WTC11 (cell line): Measurements from ENCODE around the gene TSC1. TPM values are rescaled to one million over a fixed set of nuclear protein-coding genes. Genes with fewer than 3 reads are reported as not detected.

Experiments
- ATAC-seq: fragments of 200-7000 bp; cut with Tn5 transposase; 2 replicates; pipeline ENCODE4 v1.10.0; 2021; ENCODE audit warnings: mild to moderate bottlenecking, moderate library complexity
- CTCF ChIA-PET: fragments of 300-600 bp; sonication (Branson Sonifier 250); formaldehyde crosslinking; loops from one replicate; lab custom pipeline; 2021; ENCODE audit warnings: antibody characterized with exemption; lab: Charles Lee
- POLR2A ChIA-PET: fragments of 350-600 bp; sonication (Branson Sonifier 250); formaldehyde crosslinking; loops from one replicate; lab custom pipeline; 2021; ENCODE audit warnings: antibody characterized with exemption; lab: Charles Lee
- DNase-seq: peaks from one replicate; pipeline ENCODE4 v3.0.0; 2021; ENCODE audit warnings: low spot score
- H3K27ac Mint-ChIP-seq: 2 replicates; pipeline ENCODE4 v1.8.0; 2021; ENCODE audit warnings: mixed read lengths
- H3K27me3 Mint-ChIP-seq: 2 replicates; pipeline ENCODE4 v1.8.0; 2021; ENCODE audit warnings: low read depth, mild to moderate bottlenecking, moderate library complexity, mixed read lengths
- H3K36me3 Mint-ChIP-seq: 2 replicates; pipeline ENCODE4 v1.8.0; 2021; ENCODE audit warnings: mixed read lengths
- H3K4me1 Mint-ChIP-seq: 2 replicates; pipeline ENCODE4 v1.8.0; 2022; ENCODE audit warnings: mixed read lengths
- H3K4me3 Mint-ChIP-seq: 2 replicates; pipeline ENCODE4 v1.8.0; 2021; ENCODE audit warnings: mild to moderate bottlenecking, moderate library complexity, mixed read lengths
- H3K9me3 Mint-ChIP-seq: 2 replicates; pipeline ENCODE4 v1.8.0; 2021; ENCODE audit warnings: mixed read lengths
- ATF6 ChIP-seq: sonication (generic); formaldehyde crosslinking; IDR thresholded peaks from 2 replicates; pipeline ENCODE4 v1.8.1; 2023; ENCODE audit warnings: mild to moderate bottlenecking, missing genetic modification reagents
- CREB1 ChIP-seq: sonication (generic); formaldehyde crosslinking; IDR thresholded peaks from 2 replicates; pipeline ENCODE4 v1.8.0; 2023; ENCODE audit warnings: mild to moderate bottlenecking, missing genetic modification reagents
- EMX1 ChIP-seq: fragments of 250-450 bp; sonication (Bioruptor Pico); IDR thresholded peaks from 2 replicates; pipeline ENCODE4 v1.8.0; 2021; ENCODE audit warnings: mild to moderate bottlenecking
- ESRRA ChIP-seq: sonication (generic); formaldehyde crosslinking; IDR thresholded peaks from 2 replicates; pipeline ENCODE4 v1.8.1; 2022; ENCODE audit warnings: mild to moderate bottlenecking, missing genetic modification reagents, borderline replicate concordance
- FOXK1 ChIP-seq: sonication (generic); formaldehyde crosslinking; IDR thresholded peaks from 2 replicates; pipeline ENCODE4 v1.8.0; 2022; ENCODE audit warnings: mild to moderate bottlenecking, moderate library complexity, missing genetic modification reagents
- GTF2I ChIP-seq: fragments of 250-450 bp; sonication (Bioruptor Pico); conservative IDR thresholded peaks from 2 replicates; pipeline ENCODE4 v1.4.0; 2021; ENCODE audit warnings: mild to moderate bottlenecking
- IRF1 ChIP-seq: sonication (generic); formaldehyde crosslinking; IDR thresholded peaks from 2 replicates; pipeline ENCODE4 v1.8.0; 2023; ENCODE audit warnings: missing genetic modification reagents
- IRF2 ChIP-seq: sonication (generic); formaldehyde crosslinking; IDR thresholded peaks from 2 replicates; pipeline ENCODE4 v1.8.0; 2022; ENCODE audit warnings: low read depth, missing genetic modification reagents, borderline replicate concordance
- MLX ChIP-seq: sonication (generic); formaldehyde crosslinking; IDR thresholded peaks from 2 replicates; pipeline ENCODE4 v1.8.1; 2023; ENCODE audit warnings: mild to moderate bottlenecking, missing genetic modification reagents, moderate library complexity
- NFE2L1 ChIP-seq: sonication (generic); formaldehyde crosslinking; IDR thresholded peaks from 2 replicates; pipeline ENCODE4 v1.8.1; 2023; ENCODE audit warnings: missing genetic modification reagents
- NR1H2 ChIP-seq: sonication (generic); formaldehyde crosslinking; IDR thresholded peaks from 2 replicates; pipeline ENCODE4 v1.9.0; 2021; ENCODE audit warnings: mild to moderate bottlenecking, moderate library complexity, missing genetic modification reagents
- TCF7 ChIP-seq: sonication (generic); formaldehyde crosslinking; IDR thresholded peaks from 2 replicates; pipeline ENCODE4 v1.8.0; 2022; ENCODE audit warnings: mild to moderate bottlenecking, low read depth, missing genetic modification reagents, moderate library complexity
- ZBTB21 ChIP-seq: sonication (generic); formaldehyde crosslinking; IDR thresholded peaks from 2 replicates; pipeline ENCODE4 v1.8.1; 2023; ENCODE audit warnings: mild to moderate bottlenecking, missing genetic modification reagents, borderline replicate concordance
- ZNF219 ChIP-seq: sonication (generic); formaldehyde crosslinking; IDR thresholded peaks from 2 replicates; pipeline ENCODE4 v1.8.0; 2023; ENCODE audit warnings: missing genetic modification reagents, mild to moderate bottlenecking, borderline replicate concordance
- ZNF232 ChIP-seq: sonication (generic); formaldehyde crosslinking; IDR thresholded peaks from 2 replicates; pipeline ENCODE4 v1.8.0; 2022; ENCODE audit warnings: mild to moderate bottlenecking, missing genetic modification reagents
- ZNF263 ChIP-seq: sonication (generic); formaldehyde crosslinking; IDR thresholded peaks from 2 replicates; pipeline ENCODE4 v1.8.1; 2022; ENCODE audit warnings: low read depth, mild to moderate bottlenecking, moderate library complexity, missing genetic modification reagents
- ZNF396 ChIP-seq: fragments of 250-450 bp; sonication (Bioruptor Pico); IDR thresholded peaks from 2 replicates; pipeline ENCODE4 v1.8.0; 2021; ENCODE audit warnings: mild to moderate bottlenecking, moderate library complexity, borderline replicate concordance
- ZNF425 ChIP-seq: fragments of 250-450 bp; sonication (Bioruptor Pico); conservative IDR thresholded peaks from 2 replicates; pipeline ENCODE4 v1.9.0; 2021; ENCODE audit warnings: mild to moderate bottlenecking
- total RNA-seq: library from RNA; stranded (reverse); gene quantifications from 3 replicates; pipeline ENCODE4 v1.2.3, GENCODE V29; 2021

TSC1 gene
- total RNA-seq, 1 experiment from 2014 or later = 52.9 TPM

GRCh38 chr9:132989414-132989996, 45.1 kb upstream of the TSC1 start (continued):
- no peak for TF ChIP-seq ZNF425 (CRISPR knock-in tag)
- TF ChIP-seq ATF6 (CRISPR knock-in tag) = no peak

- CTCF ChIA-PET = interaction anchor here (0.8 to 1.2 kb wide), 3 partner anchors 10 to 199 kb away, joined by 3 to 5 read pairs (median 3); no protein-coding TSS in a partner anchor
- Mint-ChIP-seq H3K27ac (no peak overlapping the region), H3K36me3 (no peaks in the 10 kb centered on the region), H3K4me1 (peaks cover 24% of the 10 kb centered on the region), H3K27me3 (peaks cover 3% of the 10 kb centered on the region; the same call in 1 of the 2 replicates)
- ATAC-seq (no peak), DNase-seq (no peak)
- POLR2A ChIA-PET = no interaction called here
- TF ChIP-seq IRF2 = no peak
- no peak for TF ChIP-seq MLX
- TF ChIP-seq TCF7 (CRISPR knock-in tag) = no peak
- no peak for TF ChIP-seq NR1H2 (CRISPR knock-in tag)
- no peak for TF ChIP-seq ZBTB21 (CRISPR knock-in tag)
- TF ChIP-seq ZNF263 = no peak
- TF ChIP-seq ESRRA = no peak
- TF ChIP-seq IRF1 (CRISPR knock-in tag) = no peak
- TF ChIP-seq NFE2L1 (CRISPR knock-in tag) = no peak
- no peak for TF ChIP-seq FOXK1 (CRISPR knock-in tag)
- no peak for TF ChIP-seq ZNF396 (CRISPR knock-in tag)
- no peak for TF ChIP-seq ZNF219 (CRISPR knock-in tag)
- no peak for TF ChIP-seq CREB1
- TF ChIP-seq EMX1 (CRISPR knock-in tag) = no peak
- no peak for TF ChIP-seq ZNF232 (CRISPR knock-in tag)
- TF ChIP-seq GTF2I = no peak
- TF ChIP-seq ZNF425 (CRISPR knock-in tag) = no peak
- TF ChIP-seq, all 79 proteins: peak for 0
- peaks cover 5% of the 10 kb centered on the region for H3K9me3 Mint-ChIP-seq
- no peak overlapping the region for H3K4me3 Mint-ChIP-seq
Measured at GRCh38 chr9:132989014-132989310, 44.5 kb upstream of the TSC1 start.
